ENCODE measurements around the gene NUDT8. TPM values are rescaled to one million over a fixed set of nuclear protein-coding genes. Genes with fewer than 3 reads are reported as not detected.
A peak's percentile ranks its signal among the peaks of the same experiment; 100 is the strongest.
"Not testable (repeated sequence)": the region's sequence is repeated elsewhere in the genome, so short reads cannot be mapped to it uniquely, and the experiment has no call there.

Gene NUDT8
- total RNA-seq, 1 donor from 2014 or later: 31.4 TPM

DNA sequence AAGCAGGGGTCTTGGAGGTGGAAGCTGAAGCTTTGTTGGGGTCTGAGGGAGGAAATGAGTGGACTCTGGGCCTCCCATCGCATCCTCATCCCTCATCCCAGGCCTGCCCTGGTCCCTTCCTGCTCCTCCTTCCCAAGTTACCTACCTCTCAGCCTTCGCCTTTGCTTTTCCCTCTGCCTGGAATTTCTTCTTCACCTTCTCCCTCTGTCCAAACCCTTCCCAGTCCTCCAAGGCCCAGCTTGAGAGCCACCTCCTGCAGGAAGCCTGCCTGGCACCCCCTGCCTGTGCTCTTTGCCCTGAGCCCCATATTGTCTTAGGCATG, 2.1 kb upstream of the NUDT8 start:
- no peak for DNase-seq (ENCODE audit: low spot score)
- intact Hi-C loops (cut with DNase I): no loop called here

DNA sequence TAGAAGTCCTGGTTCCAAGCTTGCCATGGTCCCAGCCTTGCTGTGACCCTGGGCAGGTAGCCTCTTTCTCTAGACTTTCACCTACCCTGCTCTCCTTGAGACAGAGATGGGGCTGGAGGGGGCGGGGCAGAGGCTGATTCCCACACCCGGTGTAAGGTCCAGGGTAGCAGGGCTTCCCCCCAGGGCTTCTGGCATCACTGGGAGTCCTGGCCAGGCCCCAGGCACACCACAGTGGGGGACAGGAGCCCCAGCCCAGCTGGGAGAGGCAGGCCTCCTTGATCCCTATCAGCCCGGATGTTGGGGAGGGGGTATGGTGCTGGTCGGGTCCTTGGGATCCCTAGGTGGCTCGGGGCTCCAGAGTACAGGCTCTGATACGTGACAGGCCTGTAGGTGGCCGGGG, 1.7 kb upstream of the NUDT8 start:
- intact Hi-C loops (cut with DNase I): no loop called here
- no peak for DNase-seq (ENCODE audit: low spot score)

DNA sequence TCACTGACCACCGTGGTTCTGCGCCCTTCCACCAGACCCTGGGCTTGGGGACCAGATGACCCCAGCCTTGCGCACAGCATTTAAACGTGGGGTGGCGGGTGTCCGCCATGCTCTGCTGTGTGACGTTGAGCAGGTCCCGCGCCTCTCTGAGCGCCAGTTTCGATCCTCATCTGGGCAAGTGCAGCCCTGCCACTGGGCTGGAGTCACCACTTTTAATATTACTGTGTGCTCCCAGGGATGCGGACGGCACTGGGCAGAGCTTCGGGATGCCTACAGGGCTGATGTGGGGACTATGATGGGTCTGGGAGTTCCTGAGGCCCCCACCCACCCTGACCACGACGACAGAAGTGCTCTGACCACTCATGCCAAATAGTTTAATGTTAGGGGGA, 1.2 kb upstream of the NUDT8 start:
- intact Hi-C loops (cut with DNase I): no loop called here
- DNase-seq (ENCODE audit: low spot score): no peak

DNA sequence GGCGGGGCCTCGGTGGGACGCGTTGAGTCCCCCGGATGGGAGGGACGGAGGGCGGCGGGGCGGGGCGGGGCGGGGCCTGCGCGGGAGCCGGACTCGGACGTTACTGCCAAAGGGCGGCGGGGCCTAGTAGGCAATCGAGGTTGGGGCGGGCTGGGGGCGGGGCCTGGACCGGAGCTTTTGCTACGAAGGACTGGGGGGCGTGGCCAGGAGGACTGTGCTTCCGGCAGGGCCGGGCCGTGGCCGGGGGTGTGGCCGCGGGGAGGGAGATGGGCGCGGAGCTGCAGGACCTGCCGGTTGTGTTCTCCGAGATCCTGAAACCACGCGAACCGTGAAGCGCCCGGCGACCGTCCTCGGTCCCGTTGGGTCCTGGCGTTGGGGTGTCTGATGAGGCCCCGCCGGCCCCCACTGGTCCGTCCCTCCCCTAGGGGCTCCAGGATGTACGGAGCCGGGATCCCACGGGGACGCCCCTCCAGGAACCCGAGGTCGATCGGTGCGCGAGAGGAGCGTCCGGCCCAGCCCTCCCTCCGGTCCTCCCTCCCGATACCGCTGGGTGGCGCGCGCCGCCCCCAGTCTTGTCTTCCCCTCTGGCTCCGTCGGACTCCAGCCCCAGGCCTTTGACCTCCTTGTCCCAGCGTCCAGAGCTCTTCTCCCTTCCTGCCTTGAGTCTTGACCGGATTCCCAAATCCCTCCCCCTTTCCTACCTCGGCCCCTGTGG, 648 bp upstream of the NUDT8 start:
- intact Hi-C loops (cut with DNase I): no loop called here
- peak; percentile 98 for DNase-seq (ENCODE audit: low spot score)

DNA sequence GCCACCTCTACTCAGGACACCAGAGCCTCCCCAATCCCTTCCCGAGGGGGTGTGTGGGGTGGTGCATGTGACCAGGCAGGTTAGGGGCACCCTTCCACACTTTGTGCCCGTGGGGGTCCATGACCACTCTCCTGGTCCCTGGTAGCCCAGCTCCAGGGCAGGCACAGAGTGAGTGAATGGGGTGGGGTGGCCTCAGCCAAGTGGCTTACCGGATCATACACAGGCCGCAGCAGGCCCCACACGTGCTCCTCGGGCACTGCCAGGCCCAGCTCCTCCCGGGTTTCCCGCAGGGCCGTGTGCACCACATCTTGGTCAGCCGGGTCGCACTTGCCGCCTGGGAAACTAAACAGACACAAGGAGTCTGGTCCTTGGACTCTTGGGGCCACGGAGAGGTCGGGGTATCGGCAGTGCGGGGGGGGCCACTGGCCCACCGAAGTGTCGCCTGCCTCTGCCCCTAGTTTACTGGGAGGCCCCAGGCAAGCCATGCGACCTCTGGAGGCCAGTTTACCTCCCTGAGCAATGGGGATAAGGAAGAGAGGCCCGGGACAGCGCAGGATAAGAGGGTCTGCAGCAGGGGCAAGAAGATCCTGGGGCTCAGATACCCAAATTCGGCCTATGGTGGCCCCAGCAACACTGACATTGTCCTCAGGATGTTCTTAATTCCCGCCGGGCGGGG, 889 bp downstream of the NUDT8 start:
- DNase-seq (ENCODE audit: low spot score): no peak
- intact Hi-C loops (cut with DNase I): loop anchor here (5.0 kb wide), 1 partner anchor 47 kb away; the partner anchor contains the start of gene GSTP1

DNA sequence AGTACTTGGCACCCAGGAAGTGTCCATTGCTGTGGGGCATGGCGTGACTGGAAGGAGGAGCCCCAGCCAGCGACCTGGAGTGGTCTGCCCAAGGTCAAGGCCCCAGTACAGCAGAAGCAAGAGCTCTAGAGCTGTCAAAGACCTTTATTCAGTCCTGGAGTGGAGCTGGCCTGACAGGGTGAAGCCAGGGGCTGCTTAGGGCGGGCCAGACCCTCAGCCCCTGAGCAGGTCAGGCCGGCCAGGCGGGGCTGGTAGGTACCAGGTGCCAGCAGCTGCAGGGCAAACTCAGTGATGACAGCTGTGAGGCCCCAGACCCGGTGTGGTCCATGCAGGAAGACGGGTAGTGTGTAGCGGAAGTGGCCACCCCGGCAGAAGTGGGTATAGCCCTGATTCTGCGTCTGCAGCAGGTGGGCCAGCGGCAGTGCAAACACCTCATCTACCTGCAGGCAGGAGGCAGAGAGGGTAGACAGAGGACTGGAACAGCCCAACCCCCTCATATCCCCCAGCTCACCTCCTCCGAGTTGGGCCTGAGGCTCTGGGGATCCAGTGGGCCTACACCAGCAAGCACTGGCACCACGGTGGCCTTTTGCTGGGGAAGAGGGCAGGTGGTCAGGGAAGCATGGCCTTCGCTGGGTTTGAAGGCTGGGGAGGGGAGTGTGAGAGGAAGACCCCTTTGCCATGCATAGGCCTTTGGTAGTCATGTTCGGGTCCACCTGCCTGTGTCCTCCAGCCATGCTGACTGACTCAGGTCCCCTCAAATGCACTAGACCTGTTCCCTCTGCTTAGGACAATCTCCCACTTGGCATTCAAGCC, 1.7 kb downstream of the NUDT8 start:
- intact Hi-C loops (cut with DNase I): loop anchor here (5.0 kb wide), 1 partner anchor 46 kb away; the partner anchor contains the start of gene GSTP1
- DNase-seq (ENCODE audit: low spot score): no peak

DNA sequence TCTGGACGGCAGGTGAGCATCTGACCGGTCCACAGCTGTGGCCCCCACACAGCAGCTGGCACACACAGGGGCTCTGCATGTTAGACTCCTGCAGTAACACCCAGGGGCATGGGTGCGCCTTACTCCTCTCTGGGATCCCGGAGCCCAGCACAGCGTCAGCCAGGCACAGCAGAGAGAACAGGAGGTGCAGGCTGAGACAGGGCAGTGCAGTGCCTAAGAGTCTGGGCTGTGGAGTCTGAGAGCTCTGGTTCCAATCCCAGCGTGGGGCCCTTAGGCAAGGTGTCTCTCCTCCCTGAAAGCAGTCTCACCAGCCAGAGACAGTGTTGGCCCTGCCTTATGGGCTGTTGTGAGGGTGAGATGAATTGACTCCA, 2.3 kb downstream of the NUDT8 start:
- intact Hi-C loops (cut with DNase I): loop anchor here (5.0 kb wide), 1 partner anchor 45 kb away; the partner anchor contains the start of gene GSTP1
- no peak for DNase-seq (ENCODE audit: low spot score)

DNA sequence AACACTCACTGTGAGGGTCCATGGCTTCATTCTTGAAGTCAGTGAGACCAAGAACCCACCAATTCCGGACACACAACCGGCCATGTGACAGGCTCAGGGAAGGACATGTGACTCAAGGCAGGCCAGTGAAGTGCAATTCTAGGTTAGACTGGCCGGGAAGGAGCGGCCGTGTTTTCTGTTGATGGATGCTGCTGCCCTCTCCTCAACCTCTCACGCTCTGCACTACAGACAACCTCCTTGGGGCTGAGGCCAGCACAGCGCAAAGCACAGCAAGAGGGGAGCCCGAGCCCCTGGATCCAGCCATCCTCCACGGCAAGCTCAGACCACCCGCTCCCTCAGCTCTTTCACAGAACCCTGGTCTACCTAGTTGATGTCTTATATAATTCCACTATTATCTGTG, 2.8 kb downstream of the NUDT8 start:
- intact Hi-C loops (cut with DNase I): loop anchor here (5.0 kb wide), 1 partner anchor 45 kb away; the partner anchor contains the start of gene GSTP1
- no peak for DNase-seq (ENCODE audit: low spot score)

DNA sequence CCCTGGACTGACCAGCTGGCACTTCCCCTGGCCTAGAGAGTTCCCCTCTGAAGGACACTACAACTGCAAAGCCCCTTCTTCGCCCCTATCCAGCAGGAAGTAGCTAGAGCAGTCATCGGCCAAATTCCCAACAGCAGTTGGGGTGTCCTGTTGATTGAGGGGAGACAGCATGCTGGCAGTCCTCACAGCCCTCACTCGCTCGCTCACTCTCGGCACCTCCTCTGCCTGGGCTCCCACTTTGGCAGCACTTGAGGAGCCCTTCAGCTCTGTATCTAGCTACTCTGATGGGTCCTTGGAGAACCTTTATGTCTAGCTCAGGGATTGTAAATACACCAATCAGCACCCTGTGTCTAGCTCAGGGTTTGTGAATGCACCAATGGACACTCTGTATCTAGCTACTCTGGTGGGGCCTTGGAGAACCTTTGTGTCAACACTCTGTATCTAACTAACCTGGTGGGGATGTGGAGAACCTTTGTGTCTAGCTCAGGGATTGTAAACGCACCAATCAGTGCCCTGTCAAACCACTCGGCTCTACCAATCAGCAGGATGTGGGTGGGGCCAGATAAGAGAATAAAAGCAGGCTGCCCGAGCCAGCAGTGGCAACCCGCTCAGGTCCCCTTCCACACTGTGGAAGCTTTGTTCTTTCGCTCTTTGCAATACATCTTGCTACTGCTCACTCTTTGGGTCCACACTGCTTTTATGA, 3.5 kb downstream of the NUDT8 start:
- intact Hi-C loops (cut with DNase I): loop anchor here (5.0 kb wide), 1 partner anchor 44 kb away; the partner anchor contains the start of gene GSTP1

DNA sequence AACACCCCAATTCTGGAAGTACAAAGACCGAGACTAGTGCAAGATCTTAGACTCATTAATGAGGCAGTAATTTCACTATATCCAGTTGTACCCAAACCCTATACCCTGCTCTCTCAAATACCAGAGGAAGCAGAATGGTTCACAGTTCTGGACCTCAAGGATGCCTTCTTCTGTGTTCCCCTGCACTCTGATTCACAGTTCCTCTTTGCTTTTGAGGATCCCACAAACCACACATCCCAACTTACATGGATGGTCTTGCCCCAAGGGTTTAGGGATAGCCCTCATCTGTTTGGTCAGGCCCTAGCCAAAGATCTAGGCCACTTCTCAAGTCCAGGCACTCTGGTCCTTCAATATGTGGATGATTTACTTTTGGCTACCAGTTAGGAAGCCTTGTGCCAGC, 5.9 kb downstream of the NUDT8 start:
- DNase-seq (ENCODE audit: low spot score); intact Hi-C loops (cut with DNase I): not testable (repeated sequence)

More for the DNA sequence above, 3.5 kb downstream of the NUDT8 start:
- not testable (repeated sequence) for DNase-seq (ENCODE audit: low spot score)

DNA sequence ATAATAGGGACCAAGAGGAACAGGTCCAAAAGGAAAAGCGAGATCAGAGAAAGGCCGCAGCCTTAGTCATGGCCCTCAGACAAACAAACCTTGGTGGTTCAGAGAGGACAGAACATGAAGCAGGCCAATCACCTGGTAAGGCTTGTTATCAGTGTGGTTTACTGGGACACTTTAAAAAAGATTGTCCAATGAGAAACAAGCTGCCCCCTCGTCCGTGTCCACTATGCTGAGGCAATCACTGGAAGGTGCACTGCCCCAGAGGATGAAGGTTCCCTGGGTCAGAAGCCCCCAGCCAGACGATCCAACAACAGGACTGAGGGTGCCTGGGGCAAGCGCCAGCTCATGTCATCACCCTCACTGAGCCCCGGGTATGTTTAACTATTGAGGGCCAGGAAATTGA, 6.8 kb downstream of the NUDT8 start:
- intact Hi-C loops (cut with DNase I); DNase-seq (ENCODE audit: low spot score): not testable (repeated sequence)

DNA sequence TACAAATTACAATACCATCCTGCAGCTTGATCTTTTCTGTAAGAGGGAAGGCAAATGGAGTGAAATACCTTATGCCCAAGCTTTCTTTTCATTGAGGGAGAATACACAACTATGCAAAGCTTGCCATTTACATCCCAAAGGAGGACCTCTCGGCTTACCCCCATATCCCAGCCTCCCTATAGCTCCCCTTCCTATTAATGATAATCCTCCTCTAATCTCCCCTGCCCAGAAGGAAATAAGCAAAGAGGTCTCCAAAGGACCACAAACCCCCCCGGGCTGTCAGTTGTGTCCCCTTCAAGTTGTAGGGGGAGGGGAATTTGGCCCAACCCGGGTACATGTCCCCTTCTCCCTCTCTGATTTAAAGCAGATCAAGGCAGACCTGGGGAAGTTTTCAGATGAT, 7.8 kb downstream of the NUDT8 start:
- intact Hi-C loops (cut with DNase I); DNase-seq (ENCODE audit: low spot score): not testable (repeated sequence)

DNA sequence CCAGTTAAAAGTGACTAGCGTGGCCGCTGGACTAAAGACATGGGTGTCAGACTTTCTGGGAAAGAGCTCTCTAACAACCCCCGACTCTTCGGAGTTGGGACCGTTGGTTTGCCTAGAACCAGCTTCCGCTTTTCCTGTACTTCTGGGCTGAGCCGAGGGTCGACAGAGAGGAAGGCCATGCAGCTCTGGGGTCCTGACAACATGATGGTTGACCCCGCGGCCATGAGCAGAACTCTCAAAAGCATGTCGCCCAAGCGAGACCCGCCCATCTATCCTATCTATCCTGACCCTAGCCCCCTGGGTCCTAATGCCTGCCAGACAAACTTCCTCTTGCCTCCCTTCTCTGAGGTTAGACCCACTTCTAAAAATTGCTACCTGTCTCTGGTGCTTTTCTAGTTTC, 9.1 kb downstream of the NUDT8 start:
- intact Hi-C loops (cut with DNase I); DNase-seq (ENCODE audit: low spot score): not testable (repeated sequence)

DNA sequence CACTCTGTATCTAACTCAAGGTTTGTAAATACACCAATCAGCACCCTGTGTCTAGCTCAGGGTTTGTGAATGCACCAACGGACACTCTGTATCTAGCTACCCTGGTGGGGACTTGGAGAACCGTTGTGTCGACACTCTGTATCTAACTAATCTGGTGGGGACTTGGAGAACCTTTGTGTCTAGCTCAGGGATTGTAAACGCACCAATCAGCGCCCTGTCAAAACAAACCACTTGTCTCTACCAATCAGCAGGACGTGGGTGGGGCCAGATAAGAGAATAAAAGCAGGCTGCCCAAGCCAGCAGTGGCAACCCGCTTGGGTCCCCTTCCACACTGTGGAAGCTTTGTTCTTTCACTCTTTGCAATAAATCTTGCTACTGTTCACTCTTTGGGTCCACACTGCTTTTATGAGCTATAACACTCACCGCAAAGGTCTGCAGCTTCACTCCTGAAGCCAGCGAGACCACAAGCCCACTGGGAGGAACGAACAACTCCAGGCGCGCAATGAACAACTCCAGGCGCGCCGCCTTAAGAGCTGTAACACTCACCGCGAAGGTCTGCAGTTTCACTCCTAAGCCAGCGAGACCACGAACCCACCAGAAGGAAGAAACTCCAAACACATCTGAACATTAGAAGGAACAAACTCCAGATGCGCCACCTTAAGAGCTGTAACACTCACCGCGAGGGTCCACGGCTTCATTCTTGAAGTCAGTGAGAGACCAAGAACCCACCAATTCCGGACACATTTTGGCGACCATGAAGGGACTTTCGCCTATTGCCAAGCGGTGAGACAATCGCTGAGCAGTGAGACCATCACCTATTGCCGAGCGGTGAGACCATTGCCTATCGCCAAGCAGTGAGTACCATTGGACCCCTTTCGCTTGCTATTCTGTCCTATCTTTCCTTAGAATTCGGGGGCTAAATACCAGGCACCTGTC, 9.8 kb downstream of the NUDT8 start:
- DNase-seq (ENCODE audit: low spot score); intact Hi-C loops (cut with DNase I): not testable (repeated sequence)

DNA sequence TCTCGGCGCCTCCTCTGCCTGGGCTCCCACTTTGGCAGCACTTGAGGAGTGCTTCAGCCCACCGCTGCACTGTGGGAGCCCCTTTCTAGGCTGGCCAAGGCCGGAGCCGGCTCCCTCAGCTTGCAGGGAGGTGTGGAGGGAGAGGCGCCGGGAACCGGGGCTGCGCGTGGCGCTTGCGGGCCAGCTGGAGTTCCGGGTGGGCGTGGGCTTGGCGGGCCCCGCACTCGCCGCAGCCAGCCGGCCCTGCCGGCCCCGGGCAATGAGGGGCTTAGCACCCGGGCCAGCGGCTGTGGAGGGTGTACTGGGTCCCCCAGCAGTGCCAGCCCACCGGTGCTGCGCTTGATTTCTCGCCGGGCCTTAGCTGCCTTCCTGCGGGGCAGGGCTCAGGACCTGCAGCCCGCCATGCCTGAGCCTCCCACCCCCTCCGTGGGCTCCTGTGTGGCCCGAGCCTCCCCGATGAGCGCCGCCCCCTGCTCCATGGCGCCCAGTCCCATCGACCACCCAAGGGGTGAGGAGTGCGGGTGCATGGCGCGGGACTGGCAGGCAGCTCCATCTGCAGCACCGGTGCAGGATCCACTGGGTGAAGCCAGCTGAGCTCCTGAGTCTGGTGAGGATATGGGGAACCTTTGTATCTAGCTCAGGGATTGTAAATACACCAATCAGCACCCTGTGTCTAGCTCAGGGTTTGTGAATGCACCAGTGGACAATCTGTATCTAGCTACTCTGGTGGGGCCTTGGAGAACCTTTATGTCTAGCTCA, 10.7 kb downstream of the NUDT8 start:
- DNase-seq (ENCODE audit: low spot score); intact Hi-C loops (cut with DNase I): not testable (repeated sequence)

DNA sequence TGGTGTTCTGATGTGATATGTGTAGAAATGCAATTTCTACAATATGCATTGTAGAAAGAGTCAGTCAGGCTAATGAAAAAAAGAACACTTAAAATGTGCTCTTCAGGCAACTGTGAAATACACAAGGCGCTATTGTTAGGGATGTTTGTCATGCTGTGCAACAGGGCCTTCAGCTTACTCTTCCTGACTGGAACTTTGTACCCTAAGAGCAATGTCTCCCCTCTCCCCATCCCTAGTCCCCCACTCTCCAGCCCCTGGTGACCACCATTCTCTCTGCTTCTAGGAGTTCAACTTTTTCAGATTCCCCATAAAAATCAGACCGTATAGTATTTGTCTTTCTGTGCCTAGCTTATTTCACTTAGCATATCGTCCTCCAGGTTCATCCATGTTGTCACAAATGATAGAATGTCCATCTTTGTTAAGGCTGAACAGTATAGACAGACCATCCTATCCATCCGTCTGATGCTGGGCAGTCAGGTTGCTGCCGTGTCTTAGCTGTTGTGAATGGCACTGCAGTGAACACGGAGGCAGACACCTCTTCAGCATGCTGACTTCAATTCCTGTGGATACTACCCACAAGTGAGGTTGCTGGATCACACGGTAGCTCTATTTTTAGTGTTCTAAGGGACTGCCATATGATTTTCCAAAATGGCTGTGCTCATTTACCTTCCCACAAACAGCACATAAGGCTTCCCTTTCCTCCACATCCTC, 12.3 kb downstream of the NUDT8 start:
- DNase-seq (ENCODE audit: low spot score): no peak
- intact Hi-C loops (cut with DNase I): no loop called here
